H1 (cell line): ENCODE results near the gene JPH2. TPM values are rescaled to one million over a fixed set of nuclear protein-coding genes. Genes with fewer than 3 reads are reported as not detected.
A peak's percentile ranks its signal among the peaks of the same experiment; 100 is the strongest.

ENCODE experiments used
- CTCF ChIA-PET: fragments of 300-600 bp; sonication (Branson Sonifier 250); formaldehyde crosslinking; loops from one replicate; lab custom pipeline; 2021; ENCODE audit not compliant: partially characterized antibody; lab: Charles Lee
- POLR2A ChIA-PET: fragments of 300-600 bp; sonication (Branson Sonifier 250); formaldehyde crosslinking; loops from one replicate; lab custom pipeline; 2021; ENCODE audit warnings: inconsistent platforms; ENCODE audit not compliant: partially characterized antibody; lab: Charles Lee
- DNase-seq, 2 experiments: peaks; one replicate each; pipeline versions ENCODE4 v3.0.0 to v3.0.0-alpha.2; 2010 to 2022; ENCODE audit warnings: low spot score in 2 of 2, low read depth in 1 of 2, mixed read lengths in 1 of 2
- FAIRE-seq: peaks from 2 replicates; lab custom pipeline; 2011; peaks lifted over from hg19 to GRCh38; lab: Jason Lieb, UNC
- H2AFZ ChIP-seq: 2 replicates; pipeline ENCODE4 v1.8.1; 2012; ENCODE audit warnings: low read length, inconsistent platforms
- H2AK5ac ChIP-seq: 2 replicates; pipeline ENCODE4 v1.6.1; 2013; ENCODE audit warnings: low read depth, low read length
- H2BK120ac ChIP-seq: replicated peaks from 2 replicates; pipeline ENCODE3; 2013; ENCODE audit warnings: low read depth, low read length, inconsistent platforms
- H2BK12ac ChIP-seq: 2 replicates; pipeline ENCODE4 v1.6.1; 2013; ENCODE audit warnings: low read depth, low read length
- H2BK15ac ChIP-seq: 2 replicates; pipeline ENCODE4 v1.6.1; 2013; ENCODE audit warnings: low read length
- H2BK20ac ChIP-seq: 2 replicates; pipeline ENCODE4 v1.6.1; 2013; ENCODE audit warnings: low read length
- H2BK5ac ChIP-seq: 2 replicates; pipeline ENCODE4 v1.6.1; 2013; ENCODE audit warnings: low read depth, low read length
- H3K14ac ChIP-seq: 2 replicates; pipeline ENCODE4 v1.6.1; 2013; ENCODE audit warnings: inconsistent platforms; ENCODE audit not compliant: insufficient read length
- H3K18ac ChIP-seq: 2 replicates; pipeline ENCODE4 v1.6.1; 2013; ENCODE audit warnings: low read length; ENCODE audit errors: extremely low read depth
- H3K23ac ChIP-seq: 2 replicates; pipeline ENCODE4 v1.6.1; 2013; ENCODE audit warnings: inconsistent platforms; ENCODE audit not compliant: insufficient read length
- H3K23me2 ChIP-seq: 2 replicates; pipeline ENCODE4 v1.6.1; 2013; ENCODE audit warnings: low read depth, low read length
- H3K27ac ChIP-seq: 2 replicates; pipeline ENCODE4 v1.6.1; 2011; ENCODE audit warnings: low read depth, low read length, inconsistent platforms
- H3K27me3 ChIP-seq, 4 experiments: replicated peaks in 1 of 4; 1 replicate in 1 of 4; 2 replicates in 3 of 4; pipeline versions ENCODE4 v1.6.1 to v1.8.1; 2011 to 2013; ENCODE audit warnings: low read length in 3 of 4, mild to moderate bottlenecking in 3 of 4, inconsistent platforms in 2 of 4, mixed read lengths in 2 of 4, moderate library complexity in 1 of 4; ENCODE audit not compliant: control insufficient read depth in 3 of 4, insufficient read depth in 3 of 4; ENCODE audit errors: extremely low read depth in 1 of 4
- H3K36me3 ChIP-seq, 4 experiments: 2 replicates each; pipeline versions ENCODE4 v1.6.1 to v1.8.1; 2011 to 2013; ENCODE audit warnings: mild to moderate bottlenecking in 4 of 4, low read length in 3 of 4, moderate library complexity in 2 of 4, control low read depth in 1 of 4, inconsistent platforms in 1 of 4; ENCODE audit not compliant: insufficient read depth in 4 of 4, control insufficient read depth in 2 of 4
- H3K4ac ChIP-seq: replicated peaks from 2 replicates; pipeline ENCODE3; 2013; ENCODE audit warnings: low read length, low read depth, mixed read lengths, inconsistent platforms; ENCODE audit not compliant: insufficient read length
- H3K4me1 ChIP-seq, 4 experiments: replicated peaks in 1 of 4; 1 replicate in 1 of 4; 2 replicates in 3 of 4; pipeline versions ENCODE4 v1.6.1 to v1.8.1; 2011 to 2013; ENCODE audit warnings: low read length in 3 of 4, inconsistent platforms in 2 of 4, mixed read lengths in 1 of 4; ENCODE audit not compliant: insufficient read depth in 4 of 4, control insufficient read depth in 3 of 4
- H3K4me2 ChIP-seq, 2 experiments: 2 replicates each; pipeline versions ENCODE4 v1.6.1 to v1.8.1; 2011 to 2013; ENCODE audit warnings: low read depth in 2 of 2, low read length in 2 of 2, control low read depth in 1 of 2, inconsistent platforms in 1 of 2, mild to moderate bottlenecking in 1 of 2; ENCODE audit not compliant: insufficient read depth in 1 of 2
- H3K4me3 ChIP-seq, 4 experiments: fragments of 200-600, 300-600 bp in 1 of 4; sonication (generic), shearing (Covaris generic), sonication (Bioruptor Twin) in 1 of 4; 2 replicates each; pipeline versions ENCODE4 v1.5.1 to v1.8.1; 2011 to 2016; ENCODE audit warnings: low read length in 4 of 4, low read depth in 3 of 4, control low read depth in 2 of 4, inconsistent platforms in 2 of 4, mild to moderate bottlenecking in 2 of 4, mixed read lengths in 1 of 4, moderate library complexity in 1 of 4; ENCODE audit not compliant: insufficient read depth in 2 of 4; ENCODE audit errors: extremely low read depth in 1 of 4
- H3K56ac ChIP-seq: replicated peaks from 2 replicates; pipeline ENCODE3; 2013; ENCODE audit warnings: low read depth, mild to moderate bottlenecking, mixed read lengths, low read length, inconsistent platforms; ENCODE audit not compliant: insufficient read length
- H3K79me1 ChIP-seq: 2 replicates; pipeline ENCODE4 v1.6.1; 2013; ENCODE audit warnings: low read depth, low read length, control low read depth
- H3K79me2 ChIP-seq, 2 experiments: 2 replicates each; pipeline versions ENCODE4 v1.6.1 to v1.8.1; 2012 to 2013; ENCODE audit warnings: low read length in 2 of 2, mild to moderate bottlenecking in 2 of 2, inconsistent platforms in 1 of 2; ENCODE audit not compliant: insufficient read depth in 2 of 2, control insufficient read depth in 1 of 2
- H3K9ac ChIP-seq, 4 experiments: replicated peaks in 1 of 4; 1 replicate in 1 of 4; 2 replicates in 3 of 4; pipeline versions ENCODE4 v1.6.1 to v1.8.1; 2011 to 2013; ENCODE audit warnings: low read depth in 3 of 4, low read length in 3 of 4, control low read depth in 2 of 4, mild to moderate bottlenecking in 2 of 4, moderate library complexity in 2 of 4, inconsistent platforms in 1 of 4; ENCODE audit errors: extremely low read depth in 1 of 4
- H3K9me3 ChIP-seq, 2 experiments: 2 replicates each; pipeline versions ENCODE4 v1.6.1 to v1.8.1; 2012 to 2013; ENCODE audit warnings: mild to moderate bottlenecking in 2 of 2, moderate library complexity in 2 of 2, control low read depth in 1 of 2, inconsistent platforms in 1 of 2, low read depth in 1 of 2, low read length in 1 of 2, mixed read lengths in 1 of 2; ENCODE audit not compliant: insufficient read depth in 2 of 2
- H4K20me1 ChIP-seq, 2 experiments: replicated peaks in 1 of 2; 2 replicates each; pipeline versions ENCODE3 to v1.8.1; 2011 to 2013; ENCODE audit warnings: inconsistent platforms in 2 of 2, low read length in 2 of 2, mild to moderate bottlenecking in 1 of 2; ENCODE audit not compliant: insufficient read depth in 2 of 2, control insufficient read depth in 1 of 2
- H4K5ac ChIP-seq: 2 replicates; pipeline ENCODE4 v1.6.1; 2013; ENCODE audit warnings: low read length, low read depth, mixed read lengths, inconsistent platforms; ENCODE audit not compliant: insufficient read length
- H4K8ac ChIP-seq: 2 replicates; pipeline ENCODE4 v1.8.0; 2013; ENCODE audit warnings: mild to moderate bottlenecking, moderate library complexity, low read length, inconsistent platforms; ENCODE audit not compliant: insufficient read depth; ENCODE audit errors: extremely low read depth
- H4K91ac ChIP-seq: replicated peaks from 2 replicates; pipeline ENCODE3; 2013; ENCODE audit warnings: low read length, mixed read lengths, inconsistent platforms; ENCODE audit not compliant: insufficient read length
- CEBPB ChIP-seq: IDR thresholded peaks from 2 replicates; pipeline ENCODE4 v1.6.1; 2012; ENCODE audit warnings: low read depth, low read length
- SIN3A ChIP-seq, 2 experiments: IDR thresholded peaks in 1 of 2; conservative IDR thresholded peaks in 1 of 2; 2 replicates each; pipeline ENCODE4 v1.6.1; 2011 to 2012; ENCODE audit warnings: low read length in 2 of 2, improper control_type of control experiment in 1 of 2, low read depth in 1 of 2, mild to moderate bottlenecking in 1 of 2
- SRF ChIP-seq: IDR thresholded peaks from 2 replicates; pipeline ENCODE4 v1.6.1; 2011; ENCODE audit warnings: mild to moderate bottlenecking, low read depth, low read length, moderate library complexity
- WGBS, 2 experiments: shearing (Covaris generic) in 1 of 2; methylation state at CpG; one replicate each; pipeline versions ENCODE4 v1.1.6 to v1.1.7; 2013 to 2015; ENCODE audit warnings: low lambda C conversion rate in 2 of 2, mixed read lengths in 2 of 2, inconsistent platforms in 1 of 2, low coverage in 1 of 2, missing lambda C conversion rate in 1 of 2; ENCODE audit not compliant: insufficient replicate concordance in 2 of 2, insufficient coverage in 1 of 2, insufficient read length in 1 of 2; ENCODE audit errors: extremely low coverage in 1 of 2, missing lambda C conversion rate in 1 of 2; 5-methylcytosine and 5-hydroxymethylcytosine counted together
- polyA plus RNA-seq, 7 experiments: library from polyadenylated mRNA; depleted of rRNA in 3 of 7; stranded (reverse) in 5 of 7; unstranded in 2 of 7; fragments of >200 nt in 5 of 7; fragments of 200-250 nt in 2 of 7; gene quantifications; 1 replicate in 5 of 7; 2 replicates in 1 of 7; 4 replicates in 1 of 7; pipeline versions ENCODE4 v1.2.1 to v1.2.3, GENCODE V29; 2011 to 2013; ENCODE audit warnings: missing spikeins in 2 of 7, mixed read lengths in 2 of 7
- total RNA-seq: library from RNA; stranded (reverse); fragmentation: NEBNext Ultra II Directional; extraction: Animal tissue kit (Norgen Biotek cat#: 25700); gene quantifications from 2 replicates; pipeline ENCODE4 v1.2.1, GENCODE V29; 2021

JPH2 gene
- total and polyA plus RNA-seq, 2 of the 8 experiments (the other 6 are each of a cell fraction or from before 2014, with no cell fraction given) = 0.59 to 1.3 TPM

DNA sequence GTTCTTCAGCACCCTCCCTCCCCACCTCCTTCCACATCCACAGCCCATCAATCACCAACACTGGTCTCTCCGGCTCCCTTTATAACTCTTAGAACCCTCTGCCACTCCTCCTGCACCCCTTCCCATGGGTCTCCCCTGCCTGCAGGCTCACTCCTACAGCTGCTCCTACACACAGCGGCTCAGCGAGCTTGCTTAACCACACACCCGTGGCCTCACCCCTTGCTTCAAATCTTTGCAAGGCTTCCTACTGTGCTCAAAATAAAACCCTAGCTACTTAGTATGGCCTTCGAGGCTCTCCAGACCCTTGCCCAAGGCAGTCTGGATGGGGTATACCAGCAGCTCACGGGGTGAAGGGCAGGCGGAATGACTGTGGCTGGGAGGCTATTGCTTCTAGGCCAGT lies 63.7 kb downstream of the JPH2 start:
- no peak overlapping the region for H2BK120ac ChIP-seq
- TF ChIP-seq CEBPB = no peak
- TF ChIP-seq SIN3A (conservative IDR thresholded peaks at IDR 0.05 in 1 of 2, IDR thresholded peaks at IDR 0.05 in 1 of 2; ENCODE audit: low read depth in 1 of 2, low read length in 2 of 2) = no peak
- TF ChIP-seq SRF = no peak

More for the DNA sequence above, 63.7 kb downstream of the JPH2 start:
- Histone ChIP-seq H3K4ac (no peak overlapping the region), H2BK5ac (0 out of 2 replicates have a peak overlapping the region, but pooled peaks have one; percentile 9), H3K4me2 (no peak overlapping the region), H3K9ac (peak overlapping the region in 1 of 4 experiments; percentile 27; a peak in 2 of 7 replicates), H3K14ac (no peak overlapping the region), H4K8ac (no peak overlapping the region), H3K79me2 (no peaks in the 10 kb centered on the region), H4K91ac (no peak overlapping the region), H2BK20ac (no peak overlapping the region), H3K18ac (no peak overlapping the region), H2BK12ac (no peak overlapping the region), H3K9me3 (no peaks in the 10 kb centered on the region), H3K23me2 (no peaks in the 10 kb centered on the region), H2BK15ac (no peak overlapping the region), H3K23ac (no peak overlapping the region), H4K20me1 (no peaks in the 10 kb centered on the region), H2AFZ (0 out of 2 replicates have a peak overlapping the region, but pooled peaks have one; percentile 30), H3K27me3 (no peaks in the 10 kb centered on the region), H3K56ac (no peak overlapping the region), H3K4me3 (no peak overlapping the region), H3K36me3 (no peaks in the 10 kb centered on the region), H3K4me1 (peaks cover 0 to 2% (median 0%) of the 10 kb centered on the region in 4 experiments; a peak in 2 of 7 replicates), H3K79me1 (no peaks in the 10 kb centered on the region), H2AK5ac (no peak overlapping the region), H4K5ac (no peak overlapping the region), H3K27ac (no peak overlapping the region)
- CTCF ChIA-PET = interaction anchor here (0.6 to 1.5 kb wide), 5 partner anchors 14 to 503 kb away, joined by 3 to 7 read pairs (median 4); no protein-coding TSS in a partner anchor
- POLR2A ChIA-PET = no interaction called here
- 85% methylated on average over 7 of the region's 7 CpGs; no CpG with 5 or more reads in 1 of the 2 experiments for WGBS, 2 experiments
- FAIRE-seq (no peak), DNase-seq (no peak)
